GM18951 (cell line): ENCODE results near the gene DDX25.

Experiments used
- POLR2A ChIP-seq: IDR thresholded peaks from 4 replicates; pipeline ENCODE4 v1.6.1; 2011; ENCODE audit warnings: mild to moderate bottlenecking; ENCODE audit not compliant: insufficient read length, insufficient read depth; ENCODE audit errors: extremely low read depth
- in situ Hi-C: fragments of 300-500 bp; cut with MboI; formaldehyde crosslinking; loops from one replicate; pipeline ENCODE4 v1.12.0; 2022; ENCODE audit warnings: low sequenced_read_pairs, mixed read lengths, inconsistent platforms; ENCODE audit not compliant: unreplicated experiment

The DDX25 gene

GRCh38 chr11:125922156-125922555, 17.8 kb downstream of the DDX25 start:
- in situ Hi-C loops: no loop called here
- no peak for TF ChIP-seq POLR2A

DNA sequence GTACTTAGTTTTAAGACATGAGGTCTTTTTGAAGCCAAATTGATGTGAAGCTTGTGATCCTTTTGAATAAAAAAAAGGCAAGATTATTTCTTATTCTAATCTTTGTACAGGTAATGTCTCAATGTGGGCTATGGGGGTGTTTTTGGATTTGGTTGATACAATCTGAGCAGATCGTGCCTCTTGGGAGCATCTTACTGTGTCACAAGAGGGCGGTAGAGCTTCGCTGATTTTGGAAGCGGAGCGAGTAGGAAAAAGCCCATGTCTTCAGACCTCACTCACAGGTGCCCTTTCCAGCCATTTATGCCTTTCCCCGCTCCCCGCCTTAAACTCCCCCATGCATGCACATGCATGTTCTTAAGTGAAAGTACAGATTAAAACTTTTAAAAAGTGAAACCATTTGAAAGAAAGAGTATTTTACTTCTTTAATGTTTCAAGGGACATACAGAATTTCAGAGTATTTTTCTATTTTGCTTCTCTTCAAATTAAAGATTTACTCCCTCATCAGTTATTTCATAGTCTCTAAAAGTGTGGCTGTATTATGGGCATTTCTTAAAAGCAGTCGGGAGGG, 18.8 kb downstream of the DDX25 start:
- no peak for TF ChIP-seq POLR2A
- in situ Hi-C loops: no loop called here

- in situ Hi-C loops: no loop called here
These were observed 19.3 kb downstream of the DDX25 start for GRCh38 chr11:125923633-125924032.

GRCh38 chr11:125924384-125925007, 20.2 kb downstream of the DDX25 start:
- in situ Hi-C loops: no loop called here
- TF ChIP-seq POLR2A: no peak

More at GRCh38 chr11:125923633-125924032, 19.3 kb downstream of the DDX25 start:
- no peak for TF ChIP-seq POLR2A

DNA sequence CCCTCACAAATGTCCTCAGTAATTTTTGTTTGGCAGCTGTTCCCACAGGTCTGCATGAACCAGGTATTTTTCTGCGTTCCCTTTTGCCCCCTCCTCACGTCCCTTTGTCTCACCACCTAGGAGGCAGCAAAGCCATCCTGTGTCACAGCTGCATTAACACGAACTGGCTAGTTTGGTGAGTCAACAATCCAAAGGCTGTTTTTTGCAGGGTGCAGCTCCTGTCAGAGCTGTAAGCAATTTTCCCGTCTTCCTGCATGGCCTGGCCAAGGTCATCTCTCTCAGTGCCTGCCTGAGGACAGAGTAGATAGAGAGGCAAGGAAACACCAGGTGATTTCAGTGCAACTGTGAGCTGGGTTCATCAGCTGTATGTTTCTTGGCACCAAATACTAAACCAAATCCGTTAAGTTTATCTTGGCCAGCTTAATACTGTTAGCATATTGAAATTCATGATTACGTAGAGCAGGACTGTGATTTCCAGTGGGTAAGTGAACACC, 21.0 kb downstream of the DDX25 start:
- in situ Hi-C loops: no loop called here
- TF ChIP-seq POLR2A: no peak

DNA sequence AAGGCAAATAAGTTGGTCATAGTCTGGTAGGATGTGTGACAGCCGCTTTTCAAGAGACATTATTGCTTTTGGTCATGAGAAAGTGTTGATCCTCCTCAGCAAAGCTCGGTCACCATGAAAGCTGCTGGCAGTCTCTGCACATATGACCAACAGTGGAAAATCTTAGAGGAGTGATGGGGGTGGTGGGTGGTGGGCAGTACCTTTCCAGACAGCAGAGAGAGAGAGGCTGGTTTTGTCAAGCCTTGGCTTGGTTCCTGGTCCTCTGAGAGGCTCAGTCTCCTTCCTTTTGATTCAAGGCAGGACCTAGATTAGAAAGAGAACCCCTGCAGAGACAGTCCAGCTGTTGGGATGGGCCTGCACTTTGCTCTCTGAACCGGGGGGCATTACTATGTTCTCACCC, 21.5 kb downstream of the DDX25 start:
- TF ChIP-seq POLR2A: no peak
- in situ Hi-C loops: no loop called here

DNA sequence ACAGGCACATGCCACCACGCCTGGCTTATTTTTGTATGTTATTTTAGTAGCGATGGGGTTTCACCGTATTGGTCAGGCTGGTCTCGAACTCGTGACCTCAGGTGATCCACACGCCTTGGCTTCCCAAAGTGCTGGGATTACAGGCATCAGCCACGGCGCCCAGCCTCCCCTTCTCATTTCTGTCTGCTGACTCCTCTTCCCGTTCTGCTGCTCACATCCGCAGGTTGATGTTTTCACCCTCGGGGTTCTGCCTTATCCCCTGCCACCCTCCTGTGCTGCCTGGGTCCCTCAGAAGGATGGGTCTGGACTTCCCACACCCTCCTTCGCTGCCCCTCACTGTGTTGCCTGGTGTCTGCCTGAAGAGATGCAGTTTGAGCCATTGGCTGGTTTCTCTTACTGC, 22.4 kb downstream of the DDX25 start:
- in situ Hi-C loops: no loop called here
- no peak for TF ChIP-seq POLR2A

DNA sequence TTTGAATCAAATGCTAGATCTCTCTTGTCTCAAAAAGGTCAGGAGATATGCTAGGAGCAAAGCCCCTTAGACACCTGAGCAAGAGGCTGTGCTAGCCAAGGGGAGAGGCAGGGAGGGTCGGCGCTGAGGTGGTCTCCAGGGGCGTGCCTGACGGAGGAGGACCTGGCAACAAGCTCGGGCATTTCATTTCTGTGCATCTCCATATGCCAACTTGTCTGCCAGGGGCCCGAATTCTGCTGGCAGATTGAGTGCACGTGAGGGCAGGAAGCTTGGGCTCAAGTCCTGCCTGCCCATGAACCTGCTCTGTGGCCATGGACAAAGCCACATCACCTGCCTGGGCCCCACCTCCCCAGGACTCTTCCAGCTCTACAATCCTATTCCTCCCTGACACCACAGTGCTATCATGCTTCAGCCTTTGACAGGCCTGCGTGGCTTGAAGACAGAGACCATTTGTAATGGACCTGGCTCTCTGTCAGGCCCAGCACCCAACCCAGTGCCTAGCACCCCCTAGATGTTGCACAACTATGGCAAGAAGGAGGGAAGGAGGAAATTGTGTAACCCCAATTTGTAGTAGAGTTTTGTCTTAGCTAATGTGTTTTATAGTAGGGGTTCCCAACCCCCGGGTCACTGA, 25.3 kb downstream of the DDX25 start:
- in situ Hi-C loops: no loop called here
- no peak for TF ChIP-seq POLR2A

DNA sequence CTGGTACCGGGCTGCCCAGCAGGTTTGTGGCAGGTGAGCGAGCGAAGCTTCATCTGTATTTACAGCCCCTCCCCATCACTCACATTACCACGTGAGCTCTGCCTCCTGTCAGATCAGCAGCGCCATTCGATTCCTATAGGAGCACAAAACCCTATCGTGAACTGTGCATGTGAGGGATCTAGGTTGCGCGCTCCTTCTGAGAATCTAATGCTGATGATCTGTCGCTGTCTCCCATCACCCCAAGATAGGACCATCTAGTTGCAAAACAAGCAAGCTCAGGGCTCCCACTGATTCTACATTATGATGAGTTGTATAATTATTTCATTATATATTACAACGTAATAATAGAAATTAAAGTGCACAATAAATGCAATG, 25.8 kb downstream of the DDX25 start:
- TF ChIP-seq POLR2A: no peak
- in situ Hi-C loops: no loop called here

DNA sequence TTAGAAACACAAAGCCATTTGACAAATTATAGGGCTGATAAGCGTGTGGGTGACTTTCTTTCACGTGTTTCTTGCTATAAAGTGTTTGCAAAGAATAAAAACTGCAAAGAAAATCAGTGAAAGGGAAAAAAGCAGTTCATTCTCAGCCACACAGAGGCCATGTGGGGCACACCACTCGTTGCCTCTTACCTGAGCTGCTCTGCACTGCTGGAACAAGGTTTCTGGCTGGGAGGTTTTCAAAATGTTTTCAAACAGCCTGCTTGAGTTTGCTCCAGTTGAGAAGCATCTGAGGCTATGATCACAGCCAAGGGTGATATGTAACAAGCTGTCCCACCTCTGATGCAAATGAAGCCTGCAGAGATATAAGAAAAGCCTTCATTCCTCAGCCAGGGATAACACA, 26.8 kb downstream of the DDX25 start:
- no peak for TF ChIP-seq POLR2A
- in situ Hi-C loops: no loop called here

- in situ Hi-C loops: no loop called here
- no peak for TF ChIP-seq POLR2A
These were observed 27.4 kb downstream of the DDX25 start for GRCh38 chr11:125931668-125932067.

GRCh38 chr11:125932301-125932700, 28.0 kb downstream of the DDX25 start:
- in situ Hi-C loops: no loop called here
- TF ChIP-seq POLR2A: no peak

GRCh38 chr11:125933030-125933813, 28.9 kb downstream of the DDX25 start:
- in situ Hi-C loops: no loop called here
- TF ChIP-seq POLR2A: no peak
